GM12872 (cell line): ENCODE results near the gene MACROD2.

ENCODE experiments used
- TF ChIP-seq, protein P1 (sequence below): IDR thresholded peaks from 3 replicates; pipeline ENCODE4 v1.5.1; 2011; ENCODE audit warnings: low read depth, mild to moderate bottlenecking, low read length, moderate library complexity; ENCODE audit not compliant: insufficient read depth

MACROD2 gene

DNA sequence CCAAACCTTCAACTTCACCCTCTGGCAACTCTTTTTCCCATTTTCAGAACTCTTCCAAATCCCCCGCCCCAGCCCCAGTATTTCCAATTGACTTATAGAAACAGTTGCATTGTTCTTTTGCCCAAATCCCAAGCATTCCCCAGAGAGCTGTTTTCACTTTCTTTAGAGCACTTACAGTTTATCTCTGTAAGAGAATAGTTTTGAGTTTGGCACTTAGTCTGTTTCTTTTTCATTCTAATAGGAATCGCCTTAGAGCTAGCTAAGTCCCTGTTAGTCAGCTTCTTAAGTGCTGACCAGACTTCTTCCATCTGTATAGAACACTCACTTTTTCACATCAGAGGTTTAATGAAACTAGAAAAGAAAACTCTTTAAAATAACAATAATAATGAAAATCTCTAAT, 716.3 kb downstream of the MACROD2 start:
- TF ChIP-seq, protein P1, sequence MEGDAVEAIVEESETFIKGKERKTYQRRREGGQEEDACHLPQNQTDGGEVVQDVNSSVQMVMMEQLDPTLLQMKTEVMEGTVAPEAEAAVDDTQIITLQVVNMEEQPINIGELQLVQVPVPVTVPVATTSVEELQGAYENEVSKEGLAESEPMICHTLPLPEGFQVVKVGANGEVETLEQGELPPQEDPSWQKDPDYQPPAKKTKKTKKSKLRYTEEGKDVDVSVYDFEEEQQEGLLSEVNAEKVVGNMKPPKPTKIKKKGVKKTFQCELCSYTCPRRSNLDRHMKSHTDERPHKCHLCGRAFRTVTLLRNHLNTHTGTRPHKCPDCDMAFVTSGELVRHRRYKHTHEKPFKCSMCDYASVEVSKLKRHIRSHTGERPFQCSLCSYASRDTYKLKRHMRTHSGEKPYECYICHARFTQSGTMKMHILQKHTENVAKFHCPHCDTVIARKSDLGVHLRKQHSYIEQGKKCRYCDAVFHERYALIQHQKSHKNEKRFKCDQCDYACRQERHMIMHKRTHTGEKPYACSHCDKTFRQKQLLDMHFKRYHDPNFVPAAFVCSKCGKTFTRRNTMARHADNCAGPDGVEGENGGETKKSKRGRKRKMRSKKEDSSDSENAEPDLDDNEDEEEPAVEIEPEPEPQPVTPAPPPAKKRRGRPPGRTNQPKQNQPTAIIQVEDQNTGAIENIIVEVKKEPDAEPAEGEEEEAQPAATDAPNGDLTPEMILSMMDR: no peak

DNA sequence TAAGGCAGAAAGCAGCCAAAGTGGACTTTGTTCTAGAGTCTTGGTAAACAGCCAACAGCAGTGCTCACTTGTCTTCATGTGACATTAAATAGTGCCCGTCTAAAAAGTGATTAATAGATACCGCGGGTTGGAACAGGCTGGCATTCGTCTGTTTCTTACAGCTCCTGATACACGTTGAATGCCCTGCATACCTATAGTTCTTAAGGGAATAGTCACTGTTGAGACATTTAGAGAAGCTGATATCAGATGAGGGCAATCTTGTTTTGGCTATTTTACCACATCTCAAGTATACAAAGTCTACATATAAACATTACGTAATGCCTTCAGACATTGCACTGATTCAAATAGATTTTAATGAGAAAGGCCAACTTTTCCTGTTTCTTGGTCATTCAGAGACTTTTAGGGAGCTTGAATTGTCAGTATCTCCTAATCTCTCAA, 717.0 kb downstream of the MACROD2 start:
- TF ChIP-seq, protein P1: no peak

DNA sequence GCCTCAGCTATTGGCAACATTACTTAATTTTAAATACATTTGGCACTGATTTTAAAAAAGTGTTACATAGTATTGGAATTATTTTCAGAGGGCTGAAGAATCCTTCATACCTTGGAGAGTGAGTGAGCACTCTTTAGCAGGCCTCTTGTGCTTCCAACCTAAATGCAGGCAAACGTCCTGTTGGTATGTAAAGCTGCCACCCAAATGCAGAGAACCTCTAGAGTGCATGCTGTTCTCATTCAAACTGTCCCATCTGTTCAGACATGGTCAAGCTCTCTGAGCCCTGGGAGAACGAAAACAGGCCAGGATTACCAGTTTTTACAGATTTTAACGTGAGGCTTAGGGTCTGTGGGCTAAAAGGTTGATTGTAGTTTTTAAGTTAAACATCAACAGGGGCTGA, 720.1 kb downstream of the MACROD2 start:
- TF ChIP-seq, protein P1: no peak

DNA sequence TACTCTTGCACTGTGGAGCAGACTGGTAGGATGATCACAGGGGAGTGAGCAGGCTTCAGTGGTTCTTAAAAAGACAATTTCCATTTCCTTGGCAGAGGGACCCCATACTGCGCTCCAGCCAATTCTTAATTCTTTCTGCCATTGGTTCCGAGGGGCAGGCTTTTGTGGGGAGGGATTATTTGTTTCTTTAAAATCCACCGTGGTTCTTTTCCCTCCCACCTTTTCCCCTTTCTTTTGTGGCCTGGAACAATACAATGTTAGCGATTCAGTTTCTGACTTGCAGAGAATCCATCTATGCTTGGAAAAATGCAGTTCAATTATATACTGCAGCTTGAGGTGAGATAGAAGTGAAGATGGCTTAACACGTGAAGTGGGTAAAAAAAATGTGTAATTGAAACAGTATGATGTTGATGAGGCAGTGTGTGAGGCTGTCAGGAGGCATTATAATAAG, 721.1 kb downstream of the MACROD2 start:
- TF ChIP-seq, protein P1: no peak

DNA sequence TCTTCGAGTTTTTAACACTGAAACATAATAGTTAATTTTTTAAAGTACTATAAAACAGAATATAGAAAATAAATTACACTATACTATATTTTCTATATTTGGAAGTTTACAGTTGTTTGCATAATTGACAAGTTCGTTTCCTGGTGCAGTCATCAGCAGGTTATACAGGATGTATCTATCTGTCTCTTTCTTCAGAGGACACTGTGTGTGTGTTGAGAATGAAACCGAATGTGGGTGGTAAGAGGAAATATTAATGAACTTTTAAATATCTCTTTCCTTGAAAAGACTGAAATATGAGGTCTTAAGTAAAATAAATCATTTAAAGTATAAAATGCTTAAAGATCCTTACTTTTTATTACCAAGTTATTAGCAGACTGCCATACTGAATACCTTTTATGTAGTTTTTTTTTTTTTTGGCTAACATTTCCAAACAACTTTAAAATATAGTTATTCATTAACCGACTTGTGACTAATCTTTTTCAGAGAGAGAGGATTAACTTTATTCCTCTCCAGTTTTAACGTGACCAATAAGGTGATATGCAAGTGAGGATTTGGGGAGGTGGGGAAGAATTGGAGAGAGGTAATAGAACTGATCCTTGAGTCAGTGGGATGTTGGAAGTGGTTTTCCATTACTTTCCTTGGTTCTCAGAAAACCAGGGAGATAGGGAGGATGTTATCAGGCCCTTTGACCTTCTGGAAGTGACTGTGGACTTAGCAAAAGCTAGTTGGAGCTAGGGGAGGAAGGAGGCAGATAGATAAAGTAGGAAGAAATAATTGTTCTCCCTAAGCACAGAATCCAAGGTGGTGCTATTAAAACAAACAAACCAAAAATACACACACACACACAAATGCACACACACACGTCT, 722.1 kb downstream of the MACROD2 start:
- TF ChIP-seq, protein P1: no peak

DNA sequence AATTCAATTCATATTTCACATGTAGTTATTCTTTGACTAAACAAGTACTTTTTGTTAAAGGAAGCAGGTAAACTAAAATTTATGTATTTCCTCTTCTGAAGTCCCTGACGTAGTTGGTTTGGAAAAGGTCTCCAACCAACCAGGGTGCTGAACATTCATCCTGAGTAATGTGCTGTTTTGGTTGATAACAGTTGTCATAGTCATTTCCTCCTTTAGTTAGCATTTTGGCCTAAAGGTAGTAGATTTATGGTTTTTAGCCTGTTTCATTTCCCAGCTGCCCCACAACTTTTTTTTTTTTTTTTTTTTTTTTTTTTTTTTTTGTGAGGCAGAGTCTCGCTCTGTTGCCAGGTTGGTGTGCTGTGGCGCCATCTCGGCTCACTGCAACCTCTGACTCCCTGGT, 724.9 kb downstream of the MACROD2 start:
- TF ChIP-seq, protein P1: no peak

DNA sequence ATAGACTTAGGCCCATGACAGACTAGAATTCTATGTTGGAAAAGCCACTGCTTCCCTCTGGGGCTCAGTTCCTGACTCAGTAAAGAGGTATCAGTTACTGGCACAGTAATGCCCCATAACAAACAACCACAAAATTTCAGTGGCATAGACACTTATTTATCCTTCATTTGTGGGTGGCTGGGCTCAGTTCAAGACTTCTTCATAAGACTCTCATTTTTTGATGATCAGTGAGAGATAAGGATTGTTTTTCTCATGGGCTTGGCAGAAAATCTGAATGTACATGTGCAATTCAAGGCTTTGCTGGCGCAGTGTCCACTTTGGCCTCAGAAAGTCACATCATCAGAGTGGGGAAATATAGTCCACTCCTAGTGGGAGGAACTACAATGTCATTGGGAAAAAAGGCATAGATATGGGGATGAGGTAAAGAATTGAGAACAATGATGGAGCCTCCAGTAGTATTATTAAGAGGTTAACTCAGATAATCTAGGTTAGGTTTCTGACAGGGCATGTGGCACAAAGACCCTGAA, 726.7 kb downstream of the MACROD2 start:
- TF ChIP-seq, protein P1: no peak
